Measurements from ENCODE around the gene FMN1.

DNA sequence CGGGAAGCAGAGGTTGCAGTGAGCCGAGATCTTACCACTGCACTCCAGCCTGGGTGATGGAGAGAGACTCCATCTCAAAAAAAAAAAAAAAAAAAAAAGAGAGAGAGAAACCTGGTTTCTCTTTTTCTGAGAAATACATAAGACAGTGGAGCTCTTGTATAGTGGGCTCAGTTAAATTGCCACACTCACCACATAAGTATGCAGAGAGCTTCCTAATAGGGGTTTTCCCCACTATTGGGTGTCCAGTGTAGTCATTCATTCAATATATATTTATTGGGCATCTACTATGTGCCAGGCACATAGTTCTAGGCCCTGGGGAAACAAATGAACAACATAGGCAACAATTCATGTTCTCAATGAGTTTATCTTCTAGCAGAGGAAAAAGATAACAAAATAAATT lies 48.9 kb upstream of the FMN1 start:
- no peak for TF ChIP-seq POLR2AphosphoS5 (IDR thresholded peaks at IDR 0.05; ENCODE audit: low read depth, low read length)
- TF ChIP-seq, protein P1, sequence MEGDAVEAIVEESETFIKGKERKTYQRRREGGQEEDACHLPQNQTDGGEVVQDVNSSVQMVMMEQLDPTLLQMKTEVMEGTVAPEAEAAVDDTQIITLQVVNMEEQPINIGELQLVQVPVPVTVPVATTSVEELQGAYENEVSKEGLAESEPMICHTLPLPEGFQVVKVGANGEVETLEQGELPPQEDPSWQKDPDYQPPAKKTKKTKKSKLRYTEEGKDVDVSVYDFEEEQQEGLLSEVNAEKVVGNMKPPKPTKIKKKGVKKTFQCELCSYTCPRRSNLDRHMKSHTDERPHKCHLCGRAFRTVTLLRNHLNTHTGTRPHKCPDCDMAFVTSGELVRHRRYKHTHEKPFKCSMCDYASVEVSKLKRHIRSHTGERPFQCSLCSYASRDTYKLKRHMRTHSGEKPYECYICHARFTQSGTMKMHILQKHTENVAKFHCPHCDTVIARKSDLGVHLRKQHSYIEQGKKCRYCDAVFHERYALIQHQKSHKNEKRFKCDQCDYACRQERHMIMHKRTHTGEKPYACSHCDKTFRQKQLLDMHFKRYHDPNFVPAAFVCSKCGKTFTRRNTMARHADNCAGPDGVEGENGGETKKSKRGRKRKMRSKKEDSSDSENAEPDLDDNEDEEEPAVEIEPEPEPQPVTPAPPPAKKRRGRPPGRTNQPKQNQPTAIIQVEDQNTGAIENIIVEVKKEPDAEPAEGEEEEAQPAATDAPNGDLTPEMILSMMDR (IDR thresholded peaks at IDR 0.05), result no peak
